ENCODE results near the gene PANK1.

- no peak for TF ChIP-seq GATA2 (IDR thresholded peaks at IDR 0.05; ENCODE audit: low read depth, low read length)
- no peak for TF ChIP-seq GATA3 (IDR thresholded peaks at IDR 0.05; ENCODE audit: low read depth, low read length)
Measured at GRCh38 chr10:89642193-89642592, 2.8 kb downstream of the PANK1 start.

Measured in SH-SY5Y (cell line).